Coronary artery (tissue), 2 donors: ENCODE results near the gene IRAK1.

Experiments
- DNase-seq: peaks from one replicate; pipeline ENCODE4 v3.0.0-alpha.2; 2017; ENCODE audit warnings: low spot score
- H3K27ac ChIP-seq, 2 donors: fragments of 200-600 bp; sonication (generic); one replicate each; pipeline ENCODE4 v1.5.1; 2016 to 2019
- H3K4me3 ChIP-seq: fragments of 200-600 bp; sonication (generic); 2 replicates; pipeline ENCODE4 v1.5.1; 2016; ENCODE audit warnings: mild to moderate bottlenecking, moderate library complexity
- CTCF ChIP-seq: fragments of 200-600 bp; sonication (generic); IDR thresholded peaks from one replicate; pipeline ENCODE4 v1.5.1; 2019; ENCODE audit warnings: antibody characterized with exemption

IRAK1 gene

GRCh38 chrX:154019633-154020528 is at the start of gene IRAK1:
Gene IRAK1 (minus strand): TSS chrX:154019902. CDS start chrX:154019812, 90 bp downstream.
- TF ChIP-seq CTCF: no peak
- peak within 1 kb of the TSS; percentile 80 for H3K4me3 ChIP-seq
- DNase-seq: no peak
- H3K27ac ChIP-seq: peak within 1 kb of the TSS; percentile 83 to 86

- Histone ChIP-seq H3K27ac (no peak overlapping the region), H3K4me3 (no peak overlapping the region)
- TF ChIP-seq CTCF: no peak
- DNase-seq: no peak
Measured at GRCh38 chrX:154068560-154068959, 48.9 kb upstream of the IRAK1 start.

GRCh38 chrX:154064637-154065435 is 45.1 kb upstream of the IRAK1 start:
- H3K4me3 ChIP-seq: no peak overlapping the region
- no peak for TF ChIP-seq CTCF
- DNase-seq: no peak
- no peak overlapping the region for H3K27ac ChIP-seq

GRCh38 chrX:154063234-154063633 is 43.5 kb upstream of the IRAK1 start:
- no peak overlapping the region for H3K27ac ChIP-seq
- no peak for TF ChIP-seq CTCF
- no peak overlapping the region for H3K4me3 ChIP-seq
- no peak for DNase-seq

GRCh38 chrX:154061801-154062200 is 42.1 kb upstream of the IRAK1 start:
- Histone ChIP-seq H3K4me3 (no peak overlapping the region), H3K27ac (no peak overlapping the region)
- no peak for TF ChIP-seq CTCF
- DNase-seq: no peak

- H3K4me3 ChIP-seq: no peak overlapping the region
- H3K27ac ChIP-seq: no peak overlapping the region
- DNase-seq: no peak
- TF ChIP-seq CTCF: no peak
Measured at GRCh38 chrX:154059729-154060245, 40.1 kb upstream of the IRAK1 start.
